RCC 7860 (cell line): ENCODE results near the gene SEMA6D.
A peak's percentile ranks its signal among the peaks of the same experiment; 100 is the strongest.

Experiments
- DNase-seq: peaks from one replicate; pipeline ENCODE4 v3.0.0-alpha.2; 2015; ENCODE audit warnings: low spot score
- FAIRE-seq: peaks from 2 replicates; lab custom pipeline; 2012; peaks lifted over from hg19 to GRCh38; lab: Jason Lieb, UNC

Gene SEMA6D

GRCh38 chr15:47819158-47819557, 101.9 kb downstream of the SEMA6D start:
- no peak for FAIRE-seq
- no peak for DNase-seq

DNA sequence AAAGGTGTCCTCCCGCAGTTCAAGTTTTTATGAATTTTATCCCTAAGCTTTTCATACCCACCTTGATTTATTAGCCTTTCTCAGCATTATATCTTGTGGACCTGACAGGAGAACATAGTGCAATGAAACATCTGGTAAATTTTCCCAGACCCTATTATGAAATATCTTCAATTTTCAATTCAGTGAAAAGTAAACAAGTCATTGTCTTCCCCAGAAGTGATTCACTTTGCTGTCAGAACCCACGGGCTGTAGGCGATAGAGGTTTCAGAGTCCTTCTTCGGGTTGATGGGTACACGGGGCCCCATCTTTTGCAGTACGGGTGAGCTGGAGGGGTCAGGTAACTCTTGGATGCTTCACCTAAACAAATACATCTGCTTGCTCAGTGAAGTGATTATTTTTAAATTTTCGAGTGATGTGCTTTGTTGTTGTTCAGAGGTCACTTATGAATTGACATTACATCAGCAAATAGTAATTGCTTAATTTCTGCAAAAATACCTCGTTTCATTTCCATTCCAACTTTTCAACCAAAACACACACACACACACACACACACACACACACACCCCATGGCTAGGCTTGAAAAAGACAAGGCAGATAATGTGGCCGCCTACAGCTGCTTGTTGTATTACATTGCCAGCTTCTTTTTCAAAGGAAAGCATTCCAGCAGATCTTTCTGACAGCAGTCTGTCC, 102.9 kb downstream of the SEMA6D start:
- FAIRE-seq (no peak), DNase-seq (no peak)

GRCh38 chr15:47820747-47821319, 103.5 kb downstream of the SEMA6D start:
- FAIRE-seq (peak; percentile 42), DNase-seq (no peak)

DNA sequence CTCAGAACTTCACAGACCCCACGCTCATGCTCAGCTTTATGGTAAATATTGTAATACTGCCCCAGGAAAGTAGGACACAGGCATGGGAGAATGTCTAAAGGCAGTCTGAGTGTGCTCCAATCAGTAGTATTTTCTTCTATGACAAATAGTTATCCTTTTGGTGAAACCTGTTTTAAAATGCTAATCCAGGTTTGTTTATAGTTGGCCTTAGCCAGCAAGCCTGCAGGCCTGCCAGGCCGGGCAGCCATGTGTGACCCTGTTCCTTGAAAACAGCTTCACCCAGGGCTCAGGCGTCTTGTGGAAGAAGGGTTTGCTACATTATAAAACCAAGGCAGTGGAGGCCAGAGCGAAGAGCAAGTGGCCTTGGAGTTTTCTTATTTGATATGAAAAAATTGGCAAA, 104.7 kb downstream of the SEMA6D start:
- no peak for FAIRE-seq
- DNase-seq = no peak
